Transverse colon (tissue), 4 donors: ENCODE results near the gene RFLNA.

Experiments
- CTCF ChIP-seq, 5 experiments: fragments of 200-600 bp in 3 of 5; fragments of 450-650 bp in 2 of 5; sonication (generic) in 3 of 5; IDR thresholded peaks; 1 replicate in 2 of 5; 2 replicates in 3 of 5; pipeline ENCODE4 v1.5.1; 2016 to 2017; ENCODE audit warnings: antibody characterized with exemption in 5 of 5, inconsistent platforms in 3 of 5, mild to moderate bottlenecking in 2 of 5, moderate library complexity in 1 of 5
- POLR2A ChIP-seq: fragments of 450-650 bp; IDR thresholded peaks from one replicate; pipeline ENCODE4 v1.6.1; 2016; ENCODE audit warnings: antibody characterized with exemption, mild to moderate bottlenecking, moderate library complexity
- POLR2AphosphoS5 ChIP-seq, 3 donors: sonication (generic); formaldehyde crosslinking; IDR thresholded peaks; one replicate each; pipeline ENCODE4 v1.6.1; 2016; ENCODE audit warnings: antibody characterized with exemption in 3 of 3

DNA sequence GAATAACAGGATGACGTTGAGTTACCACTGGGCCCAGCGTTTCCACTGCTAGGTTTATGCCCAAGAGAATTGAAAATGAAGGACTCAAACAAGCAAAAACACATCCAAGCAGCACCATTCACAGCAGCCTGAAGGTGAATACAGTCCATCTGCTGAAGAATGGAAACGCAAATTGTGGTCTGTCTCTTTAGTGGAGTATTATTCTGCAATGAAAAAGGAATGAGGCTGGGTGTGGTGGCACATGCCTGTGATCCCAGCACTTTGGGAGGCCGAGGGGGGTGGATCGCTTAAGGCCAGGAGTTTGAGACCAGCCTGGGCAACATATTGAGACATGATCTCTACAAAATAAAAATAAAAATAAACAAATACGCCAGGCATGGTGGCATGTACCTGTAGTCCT is 41.9 kb upstream of the RFLNA start:
- TF ChIP-seq POLR2A, result no peak
- no peak for TF ChIP-seq CTCF (IDR thresholded peaks at IDR 0.05)
- TF ChIP-seq POLR2AphosphoS5 (IDR thresholded peaks at IDR 0.05), result no peak
